Measurements from ENCODE around the gene PCDHGB4.
"Not testable (repeated sequence)": the region's sequence is repeated elsewhere in the genome, so short reads cannot be mapped to it uniquely, and the experiment has no call there.

PCDHGB4 gene

DNA sequence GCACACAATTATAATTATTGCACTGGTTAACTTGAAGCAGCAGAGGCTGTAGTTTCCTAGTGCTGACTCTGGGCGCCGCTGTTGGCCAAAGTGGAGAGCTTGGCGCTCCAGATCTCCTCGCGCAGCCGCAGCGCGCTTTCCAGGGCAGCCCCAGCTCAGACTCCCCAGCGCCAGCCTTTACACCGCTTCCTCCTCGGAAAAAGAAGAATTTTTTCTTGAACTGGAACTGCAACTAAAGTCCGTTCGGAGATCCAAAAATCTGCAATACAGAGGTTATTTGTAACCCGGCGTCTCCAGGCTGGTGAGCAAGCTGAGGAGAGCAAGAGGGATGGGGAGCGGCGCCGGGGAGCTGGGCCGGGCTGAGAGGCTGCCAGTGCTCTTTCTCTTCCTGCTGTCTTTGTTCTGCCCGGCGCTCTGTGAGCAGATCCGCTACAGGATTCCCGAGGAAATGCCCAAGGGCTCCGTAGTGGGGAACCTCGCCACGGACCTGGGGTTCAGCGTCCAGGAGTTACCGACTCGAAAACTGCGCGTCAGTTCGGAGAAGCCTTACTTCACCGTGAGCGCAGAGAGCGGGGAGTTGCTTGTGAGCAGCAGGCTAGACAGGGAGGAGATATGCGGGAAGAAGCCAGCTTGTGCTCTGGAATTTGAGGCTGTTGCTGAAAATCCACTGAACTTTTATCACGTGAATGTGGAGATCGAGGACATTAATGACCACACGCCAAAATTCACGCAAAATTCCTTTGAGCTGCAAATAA lies at the start of gene PCDHGB4:
PCDHGB4 (plus strand) TSS at position 142 of the 755 bp plus-strand sequence; CDS start at position 329, 187 bp downstream.
- DNase-seq (ENCODE audit: low read depth in 2 of 2, low spot score in 1 of 2) = not testable (repeated sequence)

DNA sequence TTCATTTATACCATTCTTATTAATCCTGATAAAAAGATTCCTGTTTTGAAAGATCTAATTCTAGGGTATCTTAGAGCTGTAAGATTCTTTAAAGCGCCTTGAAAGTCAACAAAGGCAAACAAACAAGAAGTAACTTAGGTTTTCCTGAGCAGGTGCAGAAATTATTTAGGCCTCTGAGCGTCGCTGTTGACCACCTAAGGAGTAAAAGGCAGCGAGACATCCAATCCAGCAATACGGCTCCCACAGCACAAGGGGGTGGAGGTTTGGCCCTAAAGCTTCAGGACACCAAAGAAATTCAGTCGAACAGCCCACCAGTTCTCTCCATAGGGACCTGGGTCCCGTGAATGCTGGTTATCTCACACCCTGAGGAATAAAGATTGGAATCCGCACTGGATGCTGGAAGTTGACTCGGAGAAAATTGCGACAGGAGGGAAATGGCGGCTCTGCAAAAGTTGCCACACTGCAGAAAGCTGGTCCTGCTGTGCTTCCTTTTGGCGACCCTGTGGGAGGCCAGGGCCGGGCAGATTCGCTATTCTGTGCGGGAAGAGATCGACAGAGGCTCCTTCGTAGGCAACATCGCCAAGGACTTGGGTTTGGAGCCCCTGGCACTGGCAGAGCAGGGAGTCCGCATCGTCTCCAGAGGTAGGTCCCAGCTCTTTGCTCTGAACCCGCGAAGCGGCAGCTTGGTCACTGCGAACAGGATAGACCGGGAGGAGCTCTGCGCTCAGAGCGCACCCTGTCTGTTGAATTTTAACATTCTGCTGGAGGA lies 48.8 kb upstream of the PCDHGB4 start, which contains the start of gene PCDHGA2:
PCDHGA2 (plus strand) TSS at position 223 of the 769 bp plus-strand sequence.
- DNase-seq (ENCODE audit: low read depth in 2 of 2, low spot score in 1 of 2) = no peak

DNA sequence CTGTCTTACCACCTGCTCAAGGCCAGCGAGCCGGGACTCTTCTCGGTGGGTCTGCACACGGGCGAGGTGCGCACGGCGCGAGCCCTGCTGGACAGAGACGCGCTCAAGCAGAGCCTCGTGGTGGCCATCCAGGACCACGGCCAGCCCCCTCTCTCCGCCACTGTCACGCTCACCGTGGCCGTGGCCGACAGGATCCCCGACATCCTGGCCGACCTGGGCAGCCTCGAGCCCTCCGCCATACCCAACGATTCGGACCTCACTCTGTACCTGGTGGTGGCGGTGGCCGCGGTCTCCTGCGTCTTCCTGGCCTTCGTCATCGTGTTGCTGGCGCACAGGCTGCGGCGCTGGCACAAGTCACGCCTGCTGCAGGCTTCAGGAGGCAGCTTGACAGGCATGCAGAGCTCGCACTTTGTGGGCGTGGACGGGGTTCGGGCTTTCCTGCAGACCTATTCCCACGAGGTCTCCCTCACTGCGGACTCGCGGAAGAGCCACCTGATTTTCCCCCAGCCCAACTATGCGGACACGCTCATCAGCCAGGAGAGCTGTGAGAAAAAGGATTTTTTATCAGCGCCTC lies 46.6 kb upstream of the PCDHGB4 start:
- not testable (repeated sequence) for DNase-seq (ENCODE audit: low read depth in 2 of 2, low spot score in 1 of 2)

DNA sequence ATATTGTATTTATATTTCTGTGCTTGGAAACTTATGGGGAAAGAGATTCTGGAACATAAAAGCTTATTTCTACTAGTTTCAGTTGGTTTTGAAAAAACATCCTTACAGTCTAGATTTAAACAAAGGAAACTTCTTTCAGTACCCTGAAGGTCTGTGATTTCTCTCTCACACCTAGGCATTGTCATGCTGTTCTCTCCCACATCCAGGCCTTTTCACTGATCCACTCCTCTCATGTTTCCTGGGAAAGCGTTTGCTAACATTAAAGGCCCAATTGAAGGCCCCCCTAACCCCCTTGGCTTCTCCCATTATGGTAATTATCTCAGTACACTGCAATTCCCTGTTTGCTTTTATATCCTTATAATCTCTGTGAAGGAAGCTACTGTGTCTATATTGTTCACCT lies 44.7 kb upstream of the PCDHGB4 start:
- DNase-seq (ENCODE audit: low read depth in 2 of 2, low spot score in 1 of 2) = no peak

DNA sequence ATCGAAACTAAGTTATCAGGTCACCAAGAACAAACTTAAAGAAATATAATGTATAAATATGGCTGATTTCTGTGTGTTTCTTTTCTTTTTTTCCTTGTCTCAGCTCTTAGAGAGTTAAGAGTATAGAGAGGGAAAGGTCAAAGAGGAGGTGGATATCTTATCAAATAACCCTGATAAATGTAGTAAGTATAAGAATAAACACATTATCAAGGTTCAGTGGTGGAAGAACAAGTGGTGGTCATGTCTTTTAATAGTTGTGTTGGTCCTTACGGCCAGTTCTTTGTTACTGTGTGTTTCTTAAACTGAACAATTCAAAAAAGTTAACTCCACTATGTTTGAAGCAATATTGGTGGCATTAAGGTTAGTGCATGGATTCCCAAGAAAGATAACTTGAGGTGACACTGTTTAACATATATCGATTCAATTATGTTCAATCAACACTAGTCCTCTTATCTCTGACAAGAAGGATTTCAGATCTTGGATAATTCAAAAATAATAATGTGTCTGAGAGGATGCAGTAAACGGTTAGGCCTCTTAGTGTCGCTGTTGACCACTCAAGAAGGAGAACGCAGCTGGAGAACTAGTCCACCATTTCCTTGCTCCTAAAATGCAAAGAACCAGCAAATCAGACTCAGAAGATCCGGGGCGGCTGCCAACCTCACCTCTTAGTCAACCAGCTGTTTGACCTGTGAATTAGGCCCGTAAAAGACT lies 44.1 kb upstream of the PCDHGB4 start, which contains the start of gene PCDHGA3:
PCDHGA3 (plus strand) TSS at position 588 of the 711 bp plus-strand sequence. CDS start 205 bp downstream, outside the sequence.
- no peak for DNase-seq (ENCODE audit: low read depth in 2 of 2, low spot score in 1 of 2)

DNA sequence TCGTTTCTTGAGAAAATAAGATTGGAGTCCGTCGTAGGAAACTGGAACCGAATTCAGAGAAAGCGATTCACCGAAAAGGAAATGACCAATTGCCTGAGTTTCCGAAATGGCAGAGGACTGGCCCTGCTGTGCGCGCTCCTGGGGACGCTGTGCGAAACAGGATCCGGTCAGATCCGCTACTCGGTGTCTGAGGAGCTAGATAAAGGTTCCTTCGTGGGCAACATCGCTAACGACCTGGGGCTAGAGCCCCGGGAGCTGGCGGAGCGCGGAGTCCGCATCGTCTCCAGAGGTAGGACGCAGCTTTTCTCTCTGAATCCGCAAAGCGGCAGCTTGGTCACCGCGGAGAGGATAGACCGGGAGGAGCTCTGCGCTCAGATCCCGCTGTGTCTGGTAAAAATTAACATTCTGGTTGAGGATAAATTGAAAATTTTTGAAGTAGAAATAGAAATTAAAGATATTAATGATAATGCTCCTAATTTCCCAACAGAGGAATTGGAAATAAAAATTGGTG lies 43.5 kb upstream of the PCDHGB4 start:
- DNase-seq (ENCODE audit: low read depth in 2 of 2, low spot score in 1 of 2) = no peak

DNA sequence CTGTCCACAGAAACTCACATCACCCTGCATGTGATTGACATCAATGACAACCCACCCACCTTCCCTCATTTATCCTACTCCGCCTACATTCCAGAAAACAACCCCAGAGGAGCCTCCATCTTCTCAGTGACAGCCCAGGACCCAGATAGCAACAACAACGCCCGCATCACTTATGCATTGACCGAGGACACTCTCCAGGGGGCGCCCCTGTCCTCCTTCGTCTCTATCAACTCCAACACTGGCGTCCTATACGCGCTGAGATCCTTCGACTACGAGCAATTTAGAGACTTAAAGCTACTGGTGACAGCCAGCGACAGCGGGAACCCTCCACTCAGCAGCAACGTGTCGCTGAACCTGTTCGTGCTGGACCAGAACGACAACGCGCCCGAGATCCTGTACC lies 42.2 kb upstream of the PCDHGB4 start:
- no peak for DNase-seq (ENCODE audit: low read depth in 2 of 2, low spot score in 1 of 2)

DNA sequence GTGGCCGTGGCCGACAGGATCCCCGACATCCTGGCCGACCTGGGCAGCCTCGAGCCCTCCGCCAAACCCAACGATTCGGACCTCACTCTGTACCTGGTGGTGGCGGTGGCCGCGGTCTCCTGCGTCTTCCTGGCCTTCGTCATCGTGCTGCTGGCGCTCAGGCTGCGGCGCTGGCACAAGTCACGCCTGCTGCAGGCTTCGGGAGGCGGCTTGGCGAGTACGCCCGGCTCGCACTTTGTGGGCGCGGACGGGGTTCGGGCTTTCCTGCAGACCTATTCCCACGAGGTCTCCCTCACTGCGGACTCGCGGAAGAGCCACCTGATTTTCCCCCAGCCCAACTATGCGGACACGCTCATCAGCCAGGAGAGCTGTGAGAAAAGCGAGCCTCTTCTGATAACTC lies 41.5 kb upstream of the PCDHGB4 start:
- DNase-seq (ENCODE audit: low read depth in 2 of 2, low spot score in 1 of 2) = not testable (repeated sequence)

DNA sequence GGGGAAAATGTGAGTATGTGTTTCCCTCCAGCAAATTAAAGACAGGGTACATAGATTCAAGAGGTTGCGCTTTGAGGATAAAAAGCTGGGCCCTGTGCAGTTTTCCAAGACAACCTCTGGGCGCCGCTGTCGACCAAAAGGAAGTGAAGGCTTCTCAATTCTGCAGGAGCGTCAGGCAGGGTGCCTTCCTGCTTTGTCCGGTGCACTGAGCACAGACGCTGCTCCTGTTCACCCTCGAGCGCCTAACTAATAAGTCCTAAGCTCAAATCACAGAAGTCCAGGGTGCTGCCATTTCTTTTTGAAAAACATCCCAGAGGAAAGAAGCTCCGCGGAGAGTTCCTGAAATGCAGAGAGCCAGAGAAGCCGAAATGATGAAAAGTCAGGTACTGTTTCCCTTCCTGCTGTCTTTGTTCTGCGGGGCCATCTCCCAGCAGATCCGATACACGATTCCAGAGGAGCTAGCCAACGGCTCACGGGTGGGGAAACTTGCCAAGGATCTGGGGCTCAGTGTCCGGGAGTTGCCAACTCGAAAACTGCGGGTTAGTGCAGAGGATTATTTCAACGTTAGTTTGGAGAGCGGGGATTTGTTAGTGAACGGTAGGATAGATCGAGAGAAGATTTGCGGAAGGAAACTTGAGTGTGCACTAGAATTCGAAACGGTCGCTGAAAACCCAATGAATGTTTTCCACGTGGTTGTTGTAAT lies 37.4 kb upstream of the PCDHGB4 start, which contains the start of gene PCDHGB1:
PCDHGB1 (plus strand) TSS at position 183 of the 703 bp plus-strand sequence; CDS start at position 345, 162 bp downstream.
- DNase-seq (ENCODE audit: low read depth in 2 of 2, low spot score in 1 of 2) = no peak

DNA sequence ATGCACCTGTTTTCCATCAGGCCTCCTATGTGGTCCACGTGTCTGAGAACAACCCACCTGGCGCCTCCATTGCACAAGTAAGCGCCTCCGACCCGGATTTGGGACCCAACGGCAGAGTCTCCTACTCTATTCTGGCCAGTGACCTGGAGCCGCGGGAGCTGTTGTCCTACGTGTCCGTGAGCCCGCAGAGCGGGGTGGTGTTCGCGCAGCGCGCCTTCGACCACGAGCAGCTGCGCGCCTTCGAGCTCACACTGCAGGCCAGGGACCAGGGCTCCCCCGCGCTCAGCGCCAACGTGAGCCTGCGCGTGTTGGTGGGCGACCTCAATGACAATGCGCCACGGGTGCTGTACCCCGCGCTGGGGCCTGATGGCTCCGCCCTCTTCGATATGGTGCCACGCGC lies 35.9 kb upstream of the PCDHGB4 start:
- no peak for DNase-seq (ENCODE audit: low read depth in 2 of 2, low spot score in 1 of 2)

DNA sequence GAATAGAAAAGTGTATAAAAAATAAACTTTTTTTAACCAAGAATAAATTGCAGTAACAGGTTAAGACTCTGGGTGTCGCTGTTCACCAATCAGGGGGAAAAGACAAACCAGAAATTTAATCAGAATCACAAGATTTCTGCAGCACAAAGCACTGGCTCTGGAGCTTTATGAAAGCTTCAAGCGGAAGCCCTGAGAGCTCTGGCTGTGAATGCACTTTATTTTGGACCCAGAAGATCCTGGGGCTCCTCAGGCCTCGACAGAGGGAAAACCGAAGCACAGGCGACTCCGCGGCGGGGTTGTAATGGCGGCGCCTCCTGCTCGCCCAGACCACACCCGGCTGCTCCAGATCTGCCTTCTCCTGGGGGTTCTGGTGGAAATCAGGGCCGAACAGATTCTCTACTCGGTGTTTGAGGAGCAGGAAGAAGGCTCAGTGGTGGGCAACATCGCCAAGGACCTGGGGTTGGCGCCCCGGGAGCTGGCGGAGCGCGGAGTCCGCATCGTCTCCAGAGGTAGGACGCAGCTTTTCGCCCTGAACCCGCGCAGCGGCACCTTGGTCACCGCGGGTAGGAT lies 32.5 kb upstream of the PCDHGB4 start, which contains the start of gene PCDHGA4:
PCDHGA4 (plus strand) TSS at position 122 of the 570 bp plus-strand sequence; CDS start at position 209, 87 bp downstream.
- no peak for DNase-seq (ENCODE audit: low read depth in 2 of 2, low spot score in 1 of 2)

DNA sequence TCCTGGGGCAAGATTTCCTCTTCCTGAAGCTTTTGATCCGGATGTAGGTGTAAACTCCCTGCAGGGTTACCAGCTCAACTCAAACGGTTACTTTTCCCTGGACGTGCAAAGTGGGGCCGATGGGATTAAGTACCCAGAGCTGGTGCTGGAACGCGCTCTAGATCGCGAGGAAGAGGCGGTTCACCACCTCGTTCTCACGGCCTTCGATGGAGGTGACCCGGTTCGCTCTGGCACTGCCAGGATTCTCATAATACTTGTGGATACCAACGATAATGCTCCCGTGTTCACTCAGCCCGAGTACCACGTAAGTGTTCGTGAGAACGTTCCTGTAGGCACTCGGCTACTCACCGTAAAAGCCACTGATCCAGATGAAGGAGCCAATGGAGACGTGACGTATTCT lies 31.9 kb upstream of the PCDHGB4 start:
- no peak for DNase-seq (ENCODE audit: low read depth in 2 of 2, low spot score in 1 of 2)

DNA sequence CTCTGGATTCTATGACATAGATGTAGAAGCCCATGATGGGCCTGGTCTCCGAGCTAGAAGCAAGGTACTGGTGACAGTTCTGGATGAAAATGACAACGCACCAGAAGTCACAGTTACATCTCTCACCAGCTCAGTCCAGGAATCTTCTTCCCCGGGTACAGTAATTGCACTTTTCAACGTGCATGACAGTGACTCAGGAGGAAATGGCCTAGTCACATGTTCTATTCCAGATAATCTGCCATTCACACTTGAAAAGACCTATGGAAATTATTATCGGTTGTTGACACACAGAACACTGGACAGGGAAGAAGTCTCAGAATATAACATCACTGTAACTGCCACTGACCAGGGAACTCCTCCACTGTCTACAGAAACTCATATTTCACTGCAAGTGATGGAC lies 31.4 kb upstream of the PCDHGB4 start:
- no peak for DNase-seq (ENCODE audit: low read depth in 2 of 2, low spot score in 1 of 2)

DNA sequence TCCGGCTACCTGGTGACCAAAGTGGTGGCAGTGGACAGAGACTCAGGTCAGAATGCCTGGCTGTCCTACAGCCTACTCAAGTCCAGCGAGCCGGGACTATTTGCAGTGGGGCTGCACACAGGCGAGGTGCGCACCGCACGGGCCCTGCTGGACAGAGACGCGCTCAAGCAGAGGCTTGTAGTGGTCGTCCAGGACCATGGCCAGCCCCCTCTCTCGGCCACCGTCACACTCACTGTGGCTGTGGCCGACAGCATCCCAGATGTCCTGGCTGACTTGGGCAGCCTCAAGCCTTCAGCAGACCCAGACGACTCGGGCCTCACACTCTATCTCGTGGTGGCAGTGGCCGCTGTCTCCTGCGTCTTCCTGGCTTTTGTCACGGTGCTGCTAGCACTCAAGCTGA lies 30.5 kb upstream of the PCDHGB4 start:
- DNase-seq (ENCODE audit: low read depth in 2 of 2, low spot score in 1 of 2) = no peak

DNA sequence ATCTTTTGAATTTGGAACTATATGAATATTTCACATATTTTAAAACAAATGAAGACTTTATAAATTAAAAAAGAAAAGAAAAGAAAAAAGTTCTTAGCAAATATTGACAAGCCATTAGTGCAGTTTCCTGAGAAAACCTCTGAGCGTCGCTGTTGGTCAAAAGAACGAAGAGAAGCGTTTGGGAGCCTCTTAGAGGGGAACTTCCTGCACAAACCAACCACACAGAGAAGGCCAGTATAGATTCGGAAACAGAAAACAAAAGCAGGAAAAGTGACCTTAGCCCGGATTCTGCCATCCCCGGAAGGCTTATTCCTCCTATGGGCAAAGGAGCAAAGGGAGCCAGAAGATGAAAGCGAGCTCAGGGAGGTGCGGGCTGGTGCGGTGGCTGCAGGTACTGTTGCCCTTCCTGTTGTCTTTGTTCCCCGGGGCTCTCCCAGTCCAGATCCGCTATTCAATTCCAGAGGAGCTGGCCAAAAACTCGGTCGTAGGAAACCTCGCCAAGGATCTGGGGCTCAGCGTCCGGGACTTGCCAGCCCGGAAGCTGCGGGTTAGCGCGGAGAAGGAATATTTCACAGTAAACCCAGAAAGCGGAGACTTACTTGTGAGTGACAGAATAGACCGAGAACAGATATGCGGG lies 27.6 kb upstream of the PCDHGB4 start, which contains the start of gene PCDHGB2:
PCDHGB2 (plus strand) TSS at position 205 of the 637 bp plus-strand sequence; CDS start at position 347, 142 bp downstream.
- no peak for DNase-seq (ENCODE audit: low read depth in 2 of 2, low spot score in 1 of 2)

DNA sequence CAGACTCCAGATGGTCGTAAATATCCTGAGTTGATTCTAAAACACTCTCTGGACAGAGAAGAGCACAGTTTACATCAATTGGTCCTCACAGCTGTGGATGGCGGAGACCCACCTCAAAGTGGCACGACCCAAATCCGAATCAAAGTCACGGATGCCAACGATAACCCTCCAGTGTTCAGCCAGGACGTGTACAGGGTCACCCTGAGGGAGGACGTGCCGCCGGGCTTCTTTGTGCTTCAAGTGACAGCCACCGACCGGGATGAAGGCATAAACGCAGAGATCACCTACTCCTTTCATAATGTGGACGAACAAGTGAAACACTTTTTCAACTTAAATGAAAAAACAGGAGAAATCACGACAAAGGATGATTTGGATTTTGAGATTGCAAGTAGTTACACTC lies 26.8 kb upstream of the PCDHGB4 start:
- no peak for DNase-seq (ENCODE audit: low read depth in 2 of 2, low spot score in 1 of 2)

DNA sequence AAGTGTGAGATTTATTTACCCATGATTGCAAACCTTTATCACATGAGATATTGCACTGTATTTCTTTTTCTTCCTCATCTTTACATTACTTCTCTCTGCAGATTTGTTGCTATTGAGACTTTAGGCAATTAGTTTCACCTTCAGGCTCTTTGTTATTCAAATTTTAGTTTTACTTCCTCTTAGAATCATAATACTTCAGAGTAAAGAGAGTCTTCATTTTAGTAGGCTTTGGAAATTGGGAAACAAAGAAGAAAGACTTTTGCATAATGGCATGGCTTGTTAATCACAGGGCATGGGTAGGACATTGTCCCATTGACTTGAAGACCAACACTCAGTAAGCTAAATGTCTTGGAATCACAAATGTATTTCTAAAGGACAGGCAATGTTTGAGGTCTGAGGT lies 24.8 kb upstream of the PCDHGB4 start:
- DNase-seq (ENCODE audit: low read depth in 2 of 2, low spot score in 1 of 2) = no peak

DNA sequence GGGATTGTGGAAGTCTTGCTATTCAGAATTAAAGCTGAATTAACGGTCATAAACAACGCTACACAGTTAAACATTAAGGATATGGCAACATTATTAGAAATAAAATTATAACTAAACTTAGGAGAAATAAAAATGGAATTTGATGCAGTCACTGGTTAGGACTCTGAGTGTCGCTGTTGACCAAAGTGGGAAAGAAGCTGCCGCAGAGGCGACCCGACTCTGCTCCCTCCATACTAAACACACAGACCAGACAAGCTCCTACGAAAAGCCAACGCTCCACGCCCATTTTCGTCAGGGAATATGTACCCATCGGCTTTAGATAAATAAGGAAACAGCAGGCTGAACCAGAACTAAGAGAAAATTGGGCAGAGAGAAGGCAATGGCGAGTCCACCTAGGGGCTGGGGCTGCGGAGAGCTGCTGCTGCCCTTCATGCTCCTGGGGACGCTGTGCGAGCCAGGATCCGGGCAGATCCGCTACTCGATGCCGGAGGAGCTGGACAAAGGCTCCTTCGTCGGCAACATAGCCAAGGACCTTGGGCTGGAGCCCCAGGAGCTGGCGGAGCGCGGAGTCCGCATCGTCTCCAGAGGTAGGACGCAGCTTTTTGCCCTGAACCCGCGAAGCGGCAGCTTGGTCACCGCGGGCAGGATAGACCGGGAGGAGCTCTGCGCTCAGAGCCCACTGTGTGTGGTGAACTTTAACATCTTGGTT lies 23.4 kb upstream of the PCDHGB4 start, which contains the start of gene PCDHGA5:
PCDHGA5 (plus strand) TSS at position 211 of the 709 bp plus-strand sequence; CDS start at position 380, 169 bp downstream.
- no peak for DNase-seq (ENCODE audit: low read depth in 2 of 2, low spot score in 1 of 2)
